NCI-H2029 (cell line): ENCODE results near the gene PRRC1.
A peak's percentile ranks its signal among the peaks of the same experiment; 100 is the strongest.
"Not testable (repeated sequence)": the region's sequence is repeated elsewhere in the genome, so short reads cannot be mapped to it uniquely, and the experiment has no call there.

Source experiments
- DNase-seq: peaks from one replicate; lab custom pipeline; 2025; lab: John Stamatoyannopoulos, UW

The PRRC1 gene

GRCh38 chr5:127517480-127518318 is at the start of gene PRRC1:
Gene PRRC1 (plus strand): TSS chr5:127517640. CDS start chr5:127523480, 5,840 bp downstream.
- DNase-seq, result peak; percentile 69

DNA sequence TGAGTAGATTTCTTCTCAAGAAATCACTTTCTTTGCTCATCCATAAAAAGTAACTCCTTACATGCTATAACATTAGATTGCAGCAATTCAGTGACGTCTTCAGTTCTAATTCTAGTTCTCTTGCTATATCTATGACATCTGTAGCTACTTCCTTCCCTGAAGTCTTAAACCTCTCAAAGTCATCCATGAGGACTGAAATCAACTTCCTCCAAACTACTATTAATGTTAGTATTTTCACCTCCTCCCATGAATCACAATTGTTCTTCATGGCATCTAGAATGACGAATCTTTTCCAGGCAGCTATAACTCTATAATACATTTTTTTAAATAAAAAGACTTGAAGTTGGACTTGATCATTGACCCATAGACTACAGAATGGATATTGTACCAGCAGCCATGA is 46.2 kb upstream of the PRRC1 start:
- DNase-seq, result no peak

- DNase-seq, result no peak
These were observed 44.7 kb upstream of the PRRC1 start for GRCh38 chr5:127472700-127473099.

DNA sequence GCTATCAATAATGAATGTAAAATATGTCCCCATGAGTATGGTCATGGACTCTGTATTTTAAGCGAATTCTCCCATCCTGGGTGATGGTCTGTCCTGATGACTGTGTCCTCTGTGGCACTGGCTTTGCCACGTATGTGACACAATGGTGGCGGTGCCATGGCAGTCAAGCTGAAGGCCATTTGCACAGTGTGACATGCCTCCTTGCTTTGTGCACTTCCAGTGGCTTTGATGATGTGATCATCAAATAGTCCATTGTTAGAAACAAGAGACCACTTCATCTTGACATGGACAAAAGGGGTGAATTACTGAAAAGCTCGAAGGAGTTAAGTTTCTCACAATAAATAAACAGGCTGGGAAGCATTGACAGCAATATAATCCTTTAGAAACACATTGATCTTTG is 31.0 kb upstream of the PRRC1 start:
- no peak for DNase-seq

GRCh38 chr5:127492854-127493738 is 24.3 kb upstream of the PRRC1 start:
- DNase-seq, result peak; percentile 25

DNA sequence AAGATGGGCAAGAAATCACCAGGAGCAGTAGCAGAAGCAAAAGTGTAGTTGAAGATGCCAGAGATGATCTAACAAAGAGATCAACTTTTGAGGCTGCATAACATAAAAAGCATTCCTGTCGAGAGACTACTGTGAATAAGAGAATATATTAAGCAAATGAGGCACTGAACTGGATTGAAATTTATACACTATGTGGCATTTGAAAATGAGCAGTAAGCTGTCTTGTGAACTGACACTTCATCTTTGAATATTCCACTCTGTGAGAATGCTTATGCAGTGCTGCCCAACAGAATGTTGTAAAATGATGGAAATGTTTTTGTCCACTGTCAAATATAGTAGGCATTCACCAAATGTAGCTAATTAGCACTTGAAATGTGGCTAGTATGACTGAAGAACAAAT is 18.9 kb upstream of the PRRC1 start:
- DNase-seq, result no peak

- DNase-seq, result no peak
These were observed 11.5 kb upstream of the PRRC1 start for GRCh38 chr5:127505905-127506304.

GRCh38 chr5:127506616-127507015 is 10.8 kb upstream of the PRRC1 start:
- DNase-seq, result no peak

GRCh38 chr5:127508644-127509373 is 8.6 kb upstream of the PRRC1 start:
- DNase-seq, result no peak

- no peak for DNase-seq
These were observed 4.0 kb upstream of the PRRC1 start for GRCh38 chr5:127513408-127513970.

DNA sequence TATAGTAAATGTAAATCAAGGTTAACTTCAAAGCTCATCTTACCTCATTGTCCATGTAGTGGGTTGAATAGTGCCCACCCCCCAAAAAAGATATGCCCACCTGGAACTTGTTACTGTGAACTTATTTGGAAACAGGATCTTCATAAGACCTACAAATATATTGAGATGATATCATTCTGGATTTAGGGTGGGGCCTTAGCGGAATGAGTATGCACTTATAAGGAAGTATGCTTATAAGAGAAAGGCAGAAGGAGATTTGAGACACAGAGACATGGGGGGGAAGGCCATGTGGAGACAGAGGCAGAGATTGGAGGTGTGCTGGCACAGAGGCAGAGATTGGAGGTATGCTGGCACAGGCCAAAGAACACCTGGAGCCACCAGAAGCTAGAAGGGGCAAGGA is 2.6 kb upstream of the PRRC1 start:
- no peak for DNase-seq

- DNase-seq, result peak; percentile 84
These were observed 1.6 kb upstream of the PRRC1 start for GRCh38 chr5:127515693-127516440.

- DNase-seq, result peak; percentile 52
These were observed 345 bp upstream of the PRRC1 start for GRCh38 chr5:127517110-127517479.

DNA sequence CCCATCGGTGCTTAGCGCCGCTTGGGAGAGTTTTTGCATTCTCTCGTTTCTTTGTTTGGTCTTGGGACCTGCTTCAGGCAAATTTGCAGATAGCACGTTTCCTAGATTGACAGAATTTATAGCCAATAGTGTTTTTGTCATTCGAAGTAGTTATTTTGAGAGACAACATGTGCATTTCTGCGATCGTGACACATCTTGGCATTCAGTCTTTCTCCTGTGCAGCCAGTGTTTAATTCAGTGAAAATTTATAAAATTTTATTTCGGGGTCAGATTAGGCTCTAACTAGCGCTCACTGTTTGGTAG is 830 bp downstream of the PRRC1 start:
- DNase-seq, result no peak

- no peak for DNase-seq
These were observed 2.1 kb downstream of the PRRC1 start for GRCh38 chr5:127519527-127519926.

- no peak for DNase-seq
These were observed 3.8 kb downstream of the PRRC1 start for GRCh38 chr5:127521138-127521770.

GRCh38 chr5:127525181-127525580 is 7.7 kb downstream of the PRRC1 start:
- no peak for DNase-seq

DNA sequence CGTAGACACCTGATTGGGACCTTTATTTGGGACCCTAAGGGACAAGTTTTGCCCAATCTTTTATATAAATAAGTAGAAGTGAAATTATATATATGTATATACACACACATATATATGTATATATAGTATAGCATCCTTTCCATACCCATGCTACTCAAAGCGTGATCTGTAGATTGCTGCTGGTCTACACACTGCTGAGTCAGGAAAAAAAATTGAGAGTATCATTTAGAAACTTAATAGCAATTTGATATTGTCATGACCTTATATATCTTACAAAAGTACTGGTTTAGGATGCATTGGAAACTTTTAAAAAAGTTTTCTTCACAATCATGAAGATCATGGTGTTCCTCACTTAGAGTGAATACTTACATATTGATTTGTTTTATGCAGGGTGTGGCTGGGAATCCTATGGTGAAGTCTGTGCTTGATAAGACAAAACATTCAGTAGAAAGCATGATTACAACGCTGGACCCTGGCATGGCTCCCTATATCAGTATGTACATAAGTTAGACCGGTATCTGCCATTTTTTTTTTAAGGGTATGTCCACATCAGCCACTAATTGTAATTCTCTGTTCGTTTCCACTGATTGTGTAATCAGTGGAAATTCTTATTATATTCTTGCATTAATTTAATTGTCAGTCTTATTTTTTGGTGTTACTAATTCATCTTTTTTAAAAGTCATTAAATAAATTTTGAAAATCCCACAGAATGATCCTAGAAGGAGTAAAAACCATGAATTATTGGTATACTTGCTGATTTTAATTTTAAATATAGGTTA is 12.7 kb downstream of the PRRC1 start:
- no peak for DNase-seq

DNA sequence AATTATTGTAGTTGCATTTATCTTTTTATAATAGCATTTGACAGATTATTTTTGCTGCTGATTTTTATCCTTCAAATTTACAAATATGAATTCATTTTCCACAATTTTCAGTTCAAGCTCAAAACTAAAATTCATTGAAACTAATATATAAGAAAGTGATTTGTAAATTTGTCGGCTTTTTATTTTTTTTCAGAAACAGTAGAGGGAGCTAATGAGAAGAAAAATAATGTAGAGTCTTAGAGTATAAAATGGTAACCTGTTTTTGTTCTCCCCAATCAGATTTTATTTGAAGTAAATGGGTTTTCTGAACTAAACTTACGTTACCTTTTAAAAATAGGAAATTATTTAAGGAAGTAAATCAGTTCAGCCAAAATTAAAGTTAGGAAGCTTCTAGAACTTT is 19.2 kb downstream of the PRRC1 start:
- no peak for DNase-seq

DNA sequence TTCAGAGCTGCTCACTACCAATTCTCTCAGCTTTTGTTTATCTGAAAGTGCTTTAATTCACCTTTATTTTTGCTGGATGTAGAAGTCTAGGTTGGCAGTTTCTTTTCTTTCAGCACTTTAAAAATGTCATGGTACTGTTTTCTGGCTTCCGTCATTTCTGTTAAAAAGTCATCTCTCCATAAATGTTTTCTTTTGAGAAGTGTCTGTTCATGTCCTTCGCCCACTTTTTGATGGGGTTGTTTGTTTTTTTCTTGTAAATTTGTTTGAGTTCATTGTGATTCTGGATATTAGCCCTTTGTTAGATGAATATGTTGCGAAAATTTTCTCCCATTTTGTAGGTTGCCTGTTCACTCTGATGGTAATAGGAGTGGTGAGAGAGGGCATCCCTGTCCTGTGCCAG is 23.1 kb downstream of the PRRC1 start:
- DNase-seq, result not testable (repeated sequence)
